IMR-90 (cell line): ENCODE results near the gene CTPS1. TPM values are rescaled to one million over a fixed set of nuclear protein-coding genes. Genes with fewer than 3 reads are reported as not detected.

ENCODE experiments used
- ATAC-seq: fragments of 200-7000 bp; cut with Tn5 transposase; 2 replicates; pipeline ENCODE4 v1.9.1; 2020; ENCODE audit warnings: low read depth, mild to moderate bottlenecking, moderate library complexity
- BruUV-seq: library from RNA; stranded (reverse); fragments of 400-500 nt; replicated peaks from 2 replicates; lab custom pipeline; 2021; lab: Mats Ljungman, UMichigan
- CTCF ChIA-PET: fragments of 300-600 bp; formaldehyde crosslinking; extraction: SDS; loops from one replicate; lab custom pipeline; 2021; ENCODE audit warnings: antibody characterized with exemption; lab: Yijun Ruan, JAX
- POLR2A ChIA-PET: fragments of 300-600 bp; sonication (Branson Sonifier 250); formaldehyde crosslinking; loops from one replicate; lab custom pipeline; 2022; ENCODE audit warnings: antibody characterized with exemption; ENCODE audit not compliant: unreplicated experiment; lab: Charles Lee
- DNase-seq: peaks from one replicate; pipeline ENCODE4 v3.0.0; 2013
- H2AFZ ChIP-seq: replicated peaks from 2 replicates; pipeline ENCODE3; 2013; ENCODE audit warnings: low read length, mild to moderate bottlenecking; ENCODE audit not compliant: poor library complexity
- H2AK5ac ChIP-seq: 2 replicates; pipeline ENCODE4 v1.6.1; 2013; ENCODE audit warnings: low read depth, low read length, inconsistent platforms
- H2AK9ac ChIP-seq: replicated peaks from 2 replicates; pipeline ENCODE3; 2013; ENCODE audit warnings: mild to moderate bottlenecking, low read depth, low read length, moderate library complexity; ENCODE audit not compliant: poor library complexity
- H2BK120ac ChIP-seq: 2 replicates; pipeline ENCODE4 v1.6.1; 2013; ENCODE audit warnings: low read depth, low read length, inconsistent platforms
- H2BK15ac ChIP-seq: 3 replicates; pipeline ENCODE4 v1.6.1; 2013; ENCODE audit warnings: low read depth, low read length, inconsistent platforms
- H2BK20ac ChIP-seq: 2 replicates; pipeline ENCODE4 v1.6.1; 2013; ENCODE audit warnings: low read depth, mild to moderate bottlenecking, inconsistent platforms, low read length, moderate library complexity
- H2BK5ac ChIP-seq: 2 replicates; pipeline ENCODE4 v1.6.1; 2013; ENCODE audit warnings: mild to moderate bottlenecking, low read depth, low read length, inconsistent platforms; ENCODE audit not compliant: poor library complexity, severe bottlenecking
- H3K14ac ChIP-seq: replicated peaks from 2 replicates; pipeline ENCODE4 v1.6.1; 2013; ENCODE audit warnings: low read depth, low read length, inconsistent platforms
- H3K18ac ChIP-seq: 2 replicates; pipeline ENCODE4 v1.6.1; 2013; ENCODE audit warnings: low read depth, low read length, control low read depth
- H3K23ac ChIP-seq: 2 replicates; pipeline ENCODE4 v1.6.1; 2013; ENCODE audit warnings: low read depth, low read length, inconsistent platforms
- H3K27ac ChIP-seq: 2 replicates; pipeline ENCODE4 v1.5.1; 2013; ENCODE audit warnings: mild to moderate bottlenecking, control low read depth, low read length; ENCODE audit not compliant: insufficient read depth
- H3K27me3 ChIP-seq: 2 replicates; pipeline ENCODE4 v1.6.1; 2013; ENCODE audit warnings: low read length; ENCODE audit not compliant: control insufficient read depth, insufficient read depth
- H3K36me3 ChIP-seq: 2 replicates; pipeline ENCODE4 v1.6.1; 2013; ENCODE audit warnings: low read length, mixed read lengths; ENCODE audit not compliant: control insufficient read depth, insufficient read depth
- H3K4ac ChIP-seq: 2 replicates; pipeline ENCODE4 v1.6.1; 2013; ENCODE audit warnings: low read depth, low read length, inconsistent platforms
- H3K4me1 ChIP-seq: 2 replicates; pipeline ENCODE4 v1.6.1; 2013; ENCODE audit warnings: low read length, mixed read lengths; ENCODE audit not compliant: control insufficient read depth, insufficient read depth
- H3K4me2 ChIP-seq: 2 replicates; pipeline ENCODE4 v1.6.1; 2013; ENCODE audit warnings: low read depth, mild to moderate bottlenecking, control low read depth, low read length, moderate library complexity
- H3K4me3 ChIP-seq: 2 replicates; pipeline ENCODE4 v1.5.1; 2013; ENCODE audit warnings: low read depth, mild to moderate bottlenecking, control low read depth, low read length, moderate library complexity; ENCODE audit not compliant: insufficient read depth
- H3K56ac ChIP-seq: 2 replicates; pipeline ENCODE4 v1.6.1; 2013; ENCODE audit warnings: low read length, inconsistent platforms; ENCODE audit not compliant: insufficient read depth; ENCODE audit errors: extremely low read depth
- H3K79me1 ChIP-seq, 2 experiments: 2 replicates each; pipeline ENCODE4 v1.6.1; 2013; ENCODE audit warnings: low read length in 2 of 2, inconsistent platforms in 1 of 2, low read depth in 1 of 2
- H3K9ac ChIP-seq: 2 replicates; pipeline ENCODE4 v1.6.1; 2013; ENCODE audit warnings: low read depth, low read length, control low read depth
- H3K9me1 ChIP-seq: 2 replicates; pipeline ENCODE4 v1.6.1; 2013; ENCODE audit warnings: low read length, inconsistent platforms; ENCODE audit not compliant: insufficient read depth
- H3K9me3 ChIP-seq: 2 replicates; pipeline ENCODE4 v1.6.1; 2013; ENCODE audit warnings: low read length; ENCODE audit not compliant: control insufficient read depth, insufficient read depth
- H4K20me1 ChIP-seq: 2 replicates; pipeline ENCODE4 v1.6.1; 2013; ENCODE audit warnings: low read length, inconsistent platforms; ENCODE audit not compliant: insufficient read depth
- H4K5ac ChIP-seq: 2 replicates; pipeline ENCODE4 v1.6.1; 2013; ENCODE audit warnings: mild to moderate bottlenecking, low read depth, low read length, control low read depth
- H4K8ac ChIP-seq, 2 experiments: 2 replicates each; pipeline ENCODE4 v1.6.1; 2013; ENCODE audit warnings: low read depth in 2 of 2, low read length in 2 of 2, control low read depth in 1 of 2, inconsistent platforms in 1 of 2
- H4K91ac ChIP-seq: 2 replicates; pipeline ENCODE4 v1.6.1; 2013; ENCODE audit warnings: low read depth, low read length, inconsistent platforms; ENCODE audit not compliant: insufficient read depth
- WGBS, 2 experiments: methylation state at CpG; one replicate each; pipeline versions ENCODE4 v1.1.5 to v1.1.7; 2013; ENCODE audit warnings: missing lambda C conversion rate in 2 of 2; ENCODE audit not compliant: insufficient read length in 1 of 2; ENCODE audit errors: extremely low coverage in 2 of 2; 5-methylcytosine and 5-hydroxymethylcytosine counted together
- dilution Hi-C: fragments of 300-500 bp; cut with HindIII; formaldehyde crosslinking; loops from one replicate; pipeline ENCODE4 v1.14.3; 2018; ENCODE audit warnings: low sequenced_read_pairs; ENCODE audit not compliant: unreplicated experiment
- in situ Hi-C: fragments of 300-500 bp; cut with MboI; formaldehyde crosslinking; loops from 3 replicates; pipeline ENCODE4 v1.14.3; 2019; ENCODE audit warnings: low sequenced_read_pairs, inconsistent platforms, mixed read lengths
- intact Hi-C: fragments of 100-400 bp; cut with micrococcal nuclease; formaldehyde crosslinking; loops from 2 replicates; pipeline ENCODE4 v1.10.0; 2022
- polyA plus RNA-seq, 3 experiments: library from polyadenylated mRNA; depleted of rRNA; stranded (reverse); fragments of >200 nt; gene quantifications; 2 replicates each; pipeline ENCODE4 v1.2.3, GENCODE V29; 2012; ENCODE audit warnings: low replicate concordance in 1 of 3
- total RNA-seq: library from RNA; depleted of rRNA; stranded (reverse); fragments of >200 nt; gene quantifications from 2 replicates; pipeline ENCODE4 v1.2.3, GENCODE V29; 2012
- TF ChIP-seq, protein P1 (sequence below): conservative IDR thresholded peaks from 2 replicates; pipeline ENCODE4 v1.5.1; 2012; ENCODE audit warnings: mild to moderate bottlenecking, low read depth, low read length, improper control_type of control experiment

CTPS1 gene
- total and polyA plus RNA-seq, 2 of the 4 experiments (the other 2 are of a cell fraction), result 40.4 to 41.0 TPM

DNA sequence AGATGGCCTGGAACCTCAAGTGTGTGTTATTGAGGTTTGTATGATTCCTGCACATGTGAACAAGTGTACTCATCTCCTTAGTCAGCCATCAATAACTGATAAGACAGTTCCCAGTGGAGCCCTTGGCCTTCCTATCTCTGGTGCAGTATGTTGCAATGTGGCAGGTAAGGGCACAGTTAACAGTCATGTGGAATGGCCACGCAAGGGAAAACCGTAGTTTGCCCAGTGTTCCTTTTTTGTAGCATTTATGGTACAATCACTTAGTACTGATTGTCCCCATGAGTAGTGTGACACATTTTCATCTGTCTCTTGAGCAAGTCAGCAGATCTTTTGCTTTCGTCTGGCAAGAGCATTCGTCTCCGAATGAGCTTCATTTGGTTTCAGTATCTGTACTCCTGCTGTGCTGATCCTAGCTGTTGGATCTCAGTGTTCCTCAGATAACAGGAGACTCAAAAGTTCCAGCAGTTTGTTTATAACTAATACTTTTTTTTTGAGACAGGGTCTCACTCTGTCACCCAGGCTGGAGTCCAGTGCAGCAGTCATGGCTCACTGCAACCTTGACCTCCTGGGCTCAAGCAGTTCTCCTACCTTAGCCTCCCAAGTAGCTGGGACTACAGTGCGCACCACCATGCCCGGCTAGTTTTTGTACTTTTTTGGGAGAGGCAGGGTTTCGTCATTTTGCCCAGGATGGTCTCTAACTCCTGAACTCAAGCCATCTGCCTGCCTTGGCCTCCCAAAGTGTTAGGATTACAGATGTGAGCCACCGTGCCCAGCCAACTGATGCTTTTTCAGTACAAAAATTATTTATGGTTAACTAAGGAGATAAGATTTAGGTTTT, 8.2 kb downstream of the CTPS1 start:
- Histone ChIP-seq H3K79me1 (peaks cover 41 to 67% of the 10 kb centered on the region in 2 experiments), H3K9me3 (no peaks in the 10 kb centered on the region), H3K23ac (no peak overlapping the region), H2BK15ac (no peak overlapping the region), H3K14ac (no peak overlapping the region), H3K4ac (no peak overlapping the region), H3K9me1 (peaks cover 13% of the 10 kb centered on the region), H3K9ac (no peak overlapping the region), H2AK9ac (no peak overlapping the region), H3K36me3 (peaks cover 39% of the 10 kb centered on the region), H3K18ac (no peak overlapping the region), H3K4me3 (no peak overlapping the region), H4K20me1 (peaks cover 17% of the 10 kb centered on the region), H2AK5ac (no peak overlapping the region; the same call in 1 of the 2 replicates), H2BK120ac (no peak overlapping the region), H2BK5ac (peak overlapping the region; percentile 5), H2AFZ (no peak overlapping the region), H3K4me1 (peaks cover 15% of the 10 kb centered on the region), H3K27ac (no peak overlapping the region), H4K5ac (no peak overlapping the region), H4K91ac (no peak overlapping the region), H3K56ac (no peak overlapping the region), H2BK20ac (no peak overlapping the region), H4K8ac (no peak overlapping the region), H3K27me3 (no peaks in the 10 kb centered on the region), H3K4me2 (no peak overlapping the region)
- ATAC-seq (no peak), DNase-seq (no peak)
- ChIA-PET POLR2A (no interaction called here), CTCF (interaction anchor here (1.0 kb wide), 1 partner anchor 15 kb away, joined by 4 read pairs; no protein-coding TSS in a partner anchor)
- dilution Hi-C loops, result no loop called here
- BruUV-seq, result no TSS peak
- TF ChIP-seq, protein P1, sequence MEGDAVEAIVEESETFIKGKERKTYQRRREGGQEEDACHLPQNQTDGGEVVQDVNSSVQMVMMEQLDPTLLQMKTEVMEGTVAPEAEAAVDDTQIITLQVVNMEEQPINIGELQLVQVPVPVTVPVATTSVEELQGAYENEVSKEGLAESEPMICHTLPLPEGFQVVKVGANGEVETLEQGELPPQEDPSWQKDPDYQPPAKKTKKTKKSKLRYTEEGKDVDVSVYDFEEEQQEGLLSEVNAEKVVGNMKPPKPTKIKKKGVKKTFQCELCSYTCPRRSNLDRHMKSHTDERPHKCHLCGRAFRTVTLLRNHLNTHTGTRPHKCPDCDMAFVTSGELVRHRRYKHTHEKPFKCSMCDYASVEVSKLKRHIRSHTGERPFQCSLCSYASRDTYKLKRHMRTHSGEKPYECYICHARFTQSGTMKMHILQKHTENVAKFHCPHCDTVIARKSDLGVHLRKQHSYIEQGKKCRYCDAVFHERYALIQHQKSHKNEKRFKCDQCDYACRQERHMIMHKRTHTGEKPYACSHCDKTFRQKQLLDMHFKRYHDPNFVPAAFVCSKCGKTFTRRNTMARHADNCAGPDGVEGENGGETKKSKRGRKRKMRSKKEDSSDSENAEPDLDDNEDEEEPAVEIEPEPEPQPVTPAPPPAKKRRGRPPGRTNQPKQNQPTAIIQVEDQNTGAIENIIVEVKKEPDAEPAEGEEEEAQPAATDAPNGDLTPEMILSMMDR, result no peak
- WGBS, 2 experiments, result 97% methylated on average over 6 of the region's 9 CpGs; no CpG with 5 or more reads in 1 of the 2 experiments
- in situ Hi-C loops, result no loop called here
- intact Hi-C loops, result no loop called here
